ENCODE data around the gene APOC3. TPM values are rescaled to one million over a fixed set of nuclear protein-coding genes. Genes with fewer than 3 reads are reported as not detected.

Gene APOC3
- total and polyA plus RNA-seq, 2 experiments from 2014 or later = 2,125 to 2,309 TPM

DNA sequence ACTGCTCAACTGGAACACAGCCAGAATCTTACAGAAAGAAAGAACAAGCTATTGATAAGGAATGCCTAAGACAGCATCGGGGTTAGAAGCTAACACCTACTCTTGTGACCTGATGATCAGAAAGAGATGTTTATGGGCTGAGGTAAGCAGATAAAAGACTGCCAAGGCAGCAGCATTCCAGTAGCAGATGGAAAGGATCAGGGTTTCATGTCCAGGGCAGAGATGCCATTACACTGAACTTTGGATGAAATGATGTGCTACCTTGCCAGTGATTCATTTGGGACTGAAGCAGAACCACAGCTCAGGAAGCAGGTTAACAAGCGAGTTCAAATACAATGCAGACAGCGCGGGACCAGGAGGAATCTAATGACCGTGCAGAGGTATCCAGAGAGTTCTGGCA, 34.8 kb downstream of the APOC3 start:
- Histone ChIP-seq H3K4me1 (ENCODE audit: insufficient read depth) (no peaks in the 10 kb centered on the region), H3K79me2 (no peaks in the 10 kb centered on the region), H2AFZ (no peak overlapping the region), H4K20me1 (ENCODE audit: insufficient read depth, poor library complexity, severe bottlenecking) (no peaks in the 10 kb centered on the region), H3K27ac (peak overlapping the region; percentile 47), H3K27me3 (no peaks in the 10 kb centered on the region), H3K9me3 (ENCODE audit: low read depth) (no peaks in the 10 kb centered on the region), H3K9me2 (replicated peaks; ENCODE audit: insufficient read depth) (no peaks in the 10 kb centered on the region), H3K4me2 (no peak overlapping the region), H3K36me3 (replicated peaks; ENCODE audit: insufficient read depth, low read depth) (no peaks in the 10 kb centered on the region), H3K4me3 (no peak overlapping the region)
- DNase-seq (ENCODE audit: low spot score) = no peak
- TF ChIP-seq EZH2 (IDR thresholded peaks at IDR 0.05; ENCODE audit: borderline replicate concordance) (no peak), EZH2phosphoT487 (IDR thresholded peaks at IDR 0.05; ENCODE audit: low read depth, severe bottlenecking, unreplicated experiment) (no peak)
- 84% methylated on average over 5 of the region's 5 CpGs for WGBS (ENCODE audit: low lambda C conversion rate, missing lambda C conversion rate)

DNA sequence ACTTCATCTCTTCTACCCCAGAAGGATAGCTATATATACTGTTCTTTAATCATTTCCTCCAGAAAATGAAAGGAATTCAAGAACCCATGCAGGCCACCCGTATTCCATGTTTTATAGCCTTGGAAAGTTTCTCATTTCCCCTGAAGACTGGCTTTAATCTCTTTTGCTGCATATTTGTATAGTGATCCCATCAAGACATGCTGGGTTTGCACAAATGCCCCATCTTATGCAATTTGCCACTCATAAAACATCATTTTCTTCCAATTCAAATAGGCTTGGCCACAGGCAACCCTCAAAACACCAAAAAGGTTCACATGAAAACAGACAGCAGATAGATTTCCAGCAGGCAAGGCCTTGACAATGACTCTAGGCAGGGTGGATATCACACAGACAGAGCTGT, 36.0 kb downstream of the APOC3 start:
- Histone ChIP-seq H3K36me3 (replicated peaks; ENCODE audit: insufficient read depth, low read depth) (no peaks in the 10 kb centered on the region), H3K9me3 (ENCODE audit: low read depth) (no peaks in the 10 kb centered on the region), H3K27ac (peak overlapping the region; percentile 55), H3K79me2 (no peaks in the 10 kb centered on the region), H3K4me2 (no peak overlapping the region), H3K4me1 (ENCODE audit: insufficient read depth) (no peaks in the 10 kb centered on the region), H3K27me3 (no peaks in the 10 kb centered on the region), H3K4me3 (no peak overlapping the region), H4K20me1 (ENCODE audit: insufficient read depth, poor library complexity, severe bottlenecking) (no peaks in the 10 kb centered on the region), H2AFZ (no peak overlapping the region), H3K9me2 (replicated peaks; ENCODE audit: insufficient read depth) (no peaks in the 10 kb centered on the region)
- TF ChIP-seq, protein P1, sequence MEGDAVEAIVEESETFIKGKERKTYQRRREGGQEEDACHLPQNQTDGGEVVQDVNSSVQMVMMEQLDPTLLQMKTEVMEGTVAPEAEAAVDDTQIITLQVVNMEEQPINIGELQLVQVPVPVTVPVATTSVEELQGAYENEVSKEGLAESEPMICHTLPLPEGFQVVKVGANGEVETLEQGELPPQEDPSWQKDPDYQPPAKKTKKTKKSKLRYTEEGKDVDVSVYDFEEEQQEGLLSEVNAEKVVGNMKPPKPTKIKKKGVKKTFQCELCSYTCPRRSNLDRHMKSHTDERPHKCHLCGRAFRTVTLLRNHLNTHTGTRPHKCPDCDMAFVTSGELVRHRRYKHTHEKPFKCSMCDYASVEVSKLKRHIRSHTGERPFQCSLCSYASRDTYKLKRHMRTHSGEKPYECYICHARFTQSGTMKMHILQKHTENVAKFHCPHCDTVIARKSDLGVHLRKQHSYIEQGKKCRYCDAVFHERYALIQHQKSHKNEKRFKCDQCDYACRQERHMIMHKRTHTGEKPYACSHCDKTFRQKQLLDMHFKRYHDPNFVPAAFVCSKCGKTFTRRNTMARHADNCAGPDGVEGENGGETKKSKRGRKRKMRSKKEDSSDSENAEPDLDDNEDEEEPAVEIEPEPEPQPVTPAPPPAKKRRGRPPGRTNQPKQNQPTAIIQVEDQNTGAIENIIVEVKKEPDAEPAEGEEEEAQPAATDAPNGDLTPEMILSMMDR (IDR thresholded peaks at IDR 0.05; ENCODE audit: poor library complexity) = no peak
- TF ChIP-seq EZH2 (IDR thresholded peaks at IDR 0.05; ENCODE audit: borderline replicate concordance) (no peak), EZH2phosphoT487 (IDR thresholded peaks at IDR 0.05; ENCODE audit: low read depth, severe bottlenecking, unreplicated experiment) (no peak)
- DNase-seq (ENCODE audit: low spot score) = no peak
- WGBS (ENCODE audit: low lambda C conversion rate, missing lambda C conversion rate) = 46% methylated on average over 1 of the region's 1 CpG

DNA sequence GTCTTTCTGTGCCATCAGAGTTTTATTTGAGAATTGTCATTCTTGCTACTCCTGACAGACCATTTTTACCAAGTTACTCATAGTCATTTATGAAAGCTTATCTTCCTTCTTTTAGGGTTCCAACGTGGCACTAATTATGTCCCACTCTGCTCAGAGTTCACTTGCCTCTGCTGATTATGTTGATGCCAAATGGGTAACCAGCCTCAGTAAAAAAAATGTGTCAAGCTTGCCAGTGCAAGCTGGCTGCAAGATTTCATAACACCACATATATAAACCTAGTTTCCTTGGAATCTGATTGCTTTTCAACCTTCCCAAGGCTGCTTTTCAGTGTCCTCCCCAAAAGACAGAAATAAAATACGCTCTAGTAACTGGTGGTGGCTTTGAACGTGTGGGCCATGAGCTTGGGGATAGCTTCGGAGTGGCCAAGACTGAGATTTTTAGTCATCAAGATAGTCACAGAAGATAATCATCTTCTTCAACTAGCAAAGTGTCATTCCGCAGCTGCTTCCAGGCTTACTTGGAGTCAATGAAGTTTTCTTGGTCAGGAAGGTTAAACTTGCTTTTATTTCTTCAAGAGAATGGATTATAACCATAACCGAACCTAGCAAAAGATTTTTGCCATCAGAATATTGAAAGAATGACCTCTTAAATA, 37.2 kb downstream of the APOC3 start:
- no peak for DNase-seq (ENCODE audit: low spot score)

DNA sequence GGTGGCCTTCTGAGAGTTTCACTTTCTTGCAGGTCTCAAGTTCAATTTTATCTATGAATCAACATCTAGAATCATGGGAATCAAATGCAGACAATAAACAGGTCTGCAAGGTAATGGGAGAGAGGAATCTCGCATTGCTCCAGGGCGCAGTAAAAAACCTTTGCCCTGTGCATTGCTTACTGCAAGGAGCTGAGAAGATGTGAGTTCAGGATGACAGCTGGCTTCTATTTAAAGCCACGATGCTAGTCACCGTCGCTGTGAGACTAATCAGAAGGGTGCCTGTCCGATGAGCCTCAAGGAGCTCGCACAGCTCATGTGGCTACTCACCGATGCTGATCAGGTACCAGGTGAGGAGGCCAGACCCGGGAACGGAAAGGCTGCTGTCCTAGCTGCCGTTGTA, 37.9 kb downstream of the APOC3 start:
- no peaks in the 10 kb centered on the region for H3K36me3 ChIP-seq (replicated peaks; ENCODE audit: insufficient read depth, low read depth)
- H3K27ac ChIP-seq = no peak overlapping the region

More for the DNA sequence above, 37.2 kb downstream of the APOC3 start:
- no peak overlapping the region for H3K4me2 ChIP-seq
- TF ChIP-seq, protein P1 (IDR thresholded peaks at IDR 0.05; ENCODE audit: poor library complexity) = no peak
- TF ChIP-seq EZH2phosphoT487 (IDR thresholded peaks at IDR 0.05; ENCODE audit: low read depth, severe bottlenecking, unreplicated experiment) (no peak), EZH2 (IDR thresholded peaks at IDR 0.05; ENCODE audit: borderline replicate concordance) (no peak)
- 91% methylated on average over 6 of the region's 6 CpGs for WGBS (ENCODE audit: low lambda C conversion rate, missing lambda C conversion rate)
- H2AFZ ChIP-seq = no peak overlapping the region
- H3K27me3 ChIP-seq = no peaks in the 10 kb centered on the region
- H3K36me3 ChIP-seq (replicated peaks; ENCODE audit: insufficient read depth, low read depth) = no peaks in the 10 kb centered on the region
- no peaks in the 10 kb centered on the region for H3K4me1 ChIP-seq (ENCODE audit: insufficient read depth)
- no peaks in the 10 kb centered on the region for H3K9me3 ChIP-seq (ENCODE audit: low read depth)
- H4K20me1 ChIP-seq (ENCODE audit: insufficient read depth, poor library complexity, severe bottlenecking) = no peaks in the 10 kb centered on the region
- no peak overlapping the region for H3K4me3 ChIP-seq
- no peak overlapping the region for H3K27ac ChIP-seq
- H3K9me2 ChIP-seq (replicated peaks; ENCODE audit: insufficient read depth) = no peaks in the 10 kb centered on the region
- H3K79me2 ChIP-seq = no peaks in the 10 kb centered on the region

More for the DNA sequence above, 37.9 kb downstream of the APOC3 start:
- Histone ChIP-seq H3K4me2 (no peak overlapping the region), H3K4me1 (ENCODE audit: insufficient read depth) (no peaks in the 10 kb centered on the region), H3K9me3 (ENCODE audit: low read depth) (no peaks in the 10 kb centered on the region), H3K4me3 (no peak overlapping the region), H3K79me2 (no peaks in the 10 kb centered on the region), H3K9me2 (replicated peaks; ENCODE audit: insufficient read depth) (no peaks in the 10 kb centered on the region), H4K20me1 (ENCODE audit: insufficient read depth, poor library complexity, severe bottlenecking) (no peaks in the 10 kb centered on the region), H2AFZ (no peak overlapping the region), H3K27me3 (no peaks in the 10 kb centered on the region)
- 69% methylated on average over 11 of the region's 11 CpGs for WGBS (ENCODE audit: low lambda C conversion rate, missing lambda C conversion rate)
- TF ChIP-seq EZH2phosphoT487 (IDR thresholded peaks at IDR 0.05; ENCODE audit: low read depth, severe bottlenecking, unreplicated experiment) (no peak), EZH2 (IDR thresholded peaks at IDR 0.05; ENCODE audit: borderline replicate concordance) (no peak)
- TF ChIP-seq, protein P1 (IDR thresholded peaks at IDR 0.05; ENCODE audit: poor library complexity) = no peak
- DNase-seq (ENCODE audit: low spot score) = no peak
